GM21423 (cell line): ENCODE data around the gene OTOP1.
"Not testable (repeated sequence)": the region's sequence is repeated elsewhere in the genome, so short reads cannot be mapped to it uniquely, and the experiment has no call there.

Experiments
- ATAC-seq: cut with Tn5 transposase; IDR thresholded peaks from one replicate; pipeline ENCODE4 v1.9.1; 2021; ENCODE audit warnings: mild to moderate bottlenecking, moderate library complexity; ENCODE audit not compliant: unreplicated experiment

The OTOP1 gene

GRCh38 chr4:4226606-4227438 lies at the start of gene OTOP1:
TSS of gene OTOP1 (minus strand) at chr4:4226929. CDS start at chr4:4226864, 65 bp downstream.
- no peak for ATAC-seq

GRCh38 chr4:4274226-4274625 lies 47.5 kb upstream of the OTOP1 start:
- ATAC-seq, result no peak

- no peak for ATAC-seq
These were observed 45.2 kb upstream of the OTOP1 start for GRCh38 chr4:4271912-4272311.

GRCh38 chr4:4270529-4270928 lies 43.8 kb upstream of the OTOP1 start:
- ATAC-seq, result no peak

- ATAC-seq, result no peak
These were observed 43.1 kb upstream of the OTOP1 start for GRCh38 chr4:4269856-4270255.

- no peak for ATAC-seq
These were observed 42.6 kb upstream of the OTOP1 start for GRCh38 chr4:4269331-4269731.

- no peak for ATAC-seq
These were observed 42.0 kb upstream of the OTOP1 start for GRCh38 chr4:4268776-4269175.

- ATAC-seq, result no peak
These were observed 41.3 kb upstream of the OTOP1 start for GRCh38 chr4:4267981-4268380.

GRCh38 chr4:4260185-4260751 lies 33.5 kb upstream of the OTOP1 start:
- ATAC-seq, result no peak

- ATAC-seq, result no peak
These were observed 32.9 kb upstream of the OTOP1 start for GRCh38 chr4:4259484-4260100.

GRCh38 chr4:4257705-4258104 lies 31.0 kb upstream of the OTOP1 start:
- ATAC-seq, result not testable (repeated sequence)

GRCh38 chr4:4256799-4257198 lies 30.1 kb upstream of the OTOP1 start:
- ATAC-seq, result no peak

GRCh38 chr4:4254666-4255065 lies 27.9 kb upstream of the OTOP1 start:
- no peak for ATAC-seq

- no peak for ATAC-seq
These were observed 27.5 kb upstream of the OTOP1 start for GRCh38 chr4:4254199-4254598.

GRCh38 chr4:4249866-4250265 lies 23.1 kb upstream of the OTOP1 start:
- no peak for ATAC-seq

GRCh38 chr4:4249342-4249741 lies 22.6 kb upstream of the OTOP1 start:
- ATAC-seq, result not testable (repeated sequence)

- ATAC-seq, result no peak
These were observed 22.1 kb upstream of the OTOP1 start for GRCh38 chr4:4248885-4249203.

GRCh38 chr4:4248029-4248884 lies 21.5 kb upstream of the OTOP1 start, which contains the start of gene TMEM128:
TSS of gene TMEM128 (minus strand) at chr4:4248223. CDS start at chr4:4248202, 21 bp downstream.
- peak; percentile 97 for ATAC-seq

GRCh38 chr4:4247696-4248028 lies 20.9 kb upstream of the OTOP1 start:
- ATAC-seq, result peak; percentile 31

GRCh38 chr4:4245172-4245571 lies 18.4 kb upstream of the OTOP1 start:
- no peak for ATAC-seq

- ATAC-seq, result not testable (repeated sequence)
These were observed 12.8 kb upstream of the OTOP1 start for GRCh38 chr4:4239551-4239950.
